K562 (cell line): ENCODE data around the gene SPACA9. TPM values are rescaled to one million over a fixed set of nuclear protein-coding genes. Genes with fewer than 3 reads are reported as not detected.

ENCODE experiments used
- ATAC-seq: fragments of 200-7000 bp; cut with Tn5 transposase; 3 replicates; pipeline ENCODE4 v1.9.1; 2020; ENCODE audit warnings: moderate library complexity
- BruUV-seq: library from RNA; stranded (reverse); fragments of 400-500 nt; replicated peaks from 2 replicates; lab custom pipeline; 2021; lab: Mats Ljungman, UMichigan
- CTCF ChIA-PET: fragments of 300-600 bp; formaldehyde crosslinking; extraction: SDS; loops from one replicate; lab custom pipeline; 2021; ENCODE audit warnings: low intra/inter-chr PET ratio; lab: Yijun Ruan, JAX
- POLR2A ChIA-PET: fragments of 300-600, 350-650 bp; sonication (Branson Sonifier 250); formaldehyde crosslinking; extraction: SDS; loops from one replicate; lab custom pipeline; 2021; ENCODE audit warnings: antibody characterized with exemption, inconsistent platforms; lab: Yijun Ruan, JAX
- DNase-seq, 4 experiments: peaks; one replicate each; pipeline versions ENCODE4 v3.0.0 to v3.0.0-alpha.2; 2011 to 2018; ENCODE audit warnings: low spot score in 3 of 4, mixed read lengths in 3 of 4; ENCODE audit errors: extremely low read depth in 1 of 4
- FAIRE-seq: peaks from 2 replicates; lab custom pipeline; 2011; peaks lifted over from hg19 to GRCh38; lab: Jason Lieb, UNC
- H2AFZ ChIP-seq: 2 replicates; pipeline ENCODE4 v1.6.0; 2011; ENCODE audit warnings: low read depth, low read length, control low read depth, inconsistent platforms
- H3K27ac ChIP-seq: fragments of 200-600 bp; 3 replicates; pipeline ENCODE4 v1.8.0; 2011; ENCODE audit warnings: low read depth, mild to moderate bottlenecking, control low read depth, inconsistent platforms, low read length, moderate library complexity, mixed read lengths; ENCODE audit errors: extremely low read depth
- H3K27me3 ChIP-seq, 2 experiments: fragments of 300-600 bp in 1 of 2; 2 replicates in 1 of 2; 3 replicates in 1 of 2; pipeline versions ENCODE4 v1.6.0 to v1.8.0; 2011; ENCODE audit warnings: inconsistent platforms in 2 of 2, low read length in 2 of 2, mild to moderate bottlenecking in 1 of 2, mixed read lengths in 1 of 2, moderate library complexity in 1 of 2; ENCODE audit not compliant: control insufficient read depth in 2 of 2, insufficient read depth in 2 of 2
- H3K36me3 ChIP-seq: fragments of 300-600 bp; 3 replicates; pipeline ENCODE4 v1.8.0; 2011; ENCODE audit warnings: mild to moderate bottlenecking, low read length, inconsistent platforms; ENCODE audit not compliant: control insufficient read depth, insufficient read depth
- H3K4me1 ChIP-seq, 2 experiments: fragments of 200-600 bp in 1 of 2; replicated peaks in 1 of 2; 2 replicates in 1 of 2; 3 replicates in 1 of 2; pipeline versions ENCODE4 v1.5.1 to v1.8.0; 2011; ENCODE audit warnings: inconsistent platforms in 2 of 2, low read length in 2 of 2, mild to moderate bottlenecking in 1 of 2, mixed read lengths in 1 of 2, moderate library complexity in 1 of 2; ENCODE audit not compliant: control insufficient read depth in 2 of 2, insufficient read depth in 2 of 2
- H3K4me2 ChIP-seq: 2 replicates; pipeline ENCODE4 v1.6.1; 2011; ENCODE audit warnings: low read length, control low read depth, inconsistent platforms, mixed read lengths; ENCODE audit not compliant: insufficient read depth
- H3K4me3 ChIP-seq: fragments of 200-600 bp; sonication (generic), shearing (Covaris generic); 2 replicates; pipeline ENCODE4 v1.5.1; 2016; ENCODE audit warnings: control low read depth, inconsistent platforms
- H3K79me2 ChIP-seq: fragments of 200-600 bp; 3 replicates; pipeline ENCODE4 v1.8.0; 2011; ENCODE audit warnings: low read length, inconsistent platforms; ENCODE audit not compliant: control insufficient read depth, insufficient read depth
- H3K9ac ChIP-seq, 2 experiments: 2 replicates each; pipeline versions ENCODE4 v1.6.0 to v1.6.1; 2011; ENCODE audit warnings: low read depth in 2 of 2, low read length in 2 of 2, control low read depth in 1 of 2, inconsistent platforms in 1 of 2, mild to moderate bottlenecking in 1 of 2, mixed read lengths in 1 of 2; ENCODE audit not compliant: insufficient read depth in 1 of 2
- H3K9me1 ChIP-seq: one replicate; pipeline ENCODE4 v1.6.0; 2011; ENCODE audit warnings: inconsistent platforms, mild to moderate bottlenecking, low read length, moderate library complexity; ENCODE audit not compliant: control insufficient read depth, insufficient read depth
- H3K9me3 ChIP-seq: replicated peaks from 2 replicates; pipeline ENCODE4 v1.5.1; 2011; ENCODE audit warnings: low read depth, low read length, inconsistent platforms; ENCODE audit not compliant: control insufficient read depth, insufficient read depth
- H4K20me1 ChIP-seq: replicated peaks from 2 replicates; pipeline ENCODE4 v1.6.1; 2011; ENCODE audit warnings: low read length, inconsistent platforms, mixed read lengths; ENCODE audit not compliant: control insufficient read depth, insufficient read depth
- BRF1 ChIP-seq: IDR thresholded peaks from 3 replicates; pipeline ENCODE4 v1.6.1; 2011; ENCODE audit warnings: borderline replicate concordance, mild to moderate bottlenecking; ENCODE audit not compliant: insufficient read length; ENCODE audit errors: extremely low read depth
- FIP1L1 ChIP-seq: fragments of 200-400 bp; formaldehyde crosslinking; IDR thresholded peaks from 2 replicates; pipeline ENCODE4 v1.6.1; 2018; ENCODE audit warnings: mild to moderate bottlenecking, low read depth, low read length; ENCODE audit not compliant: poor library complexity, severe bottlenecking
- KAT2B ChIP-seq: IDR thresholded peaks from one replicate; pipeline ENCODE4 v1.6.1; 2012; ENCODE audit warnings: low read depth, mild to moderate bottlenecking, control low read depth, inconsistent platforms, low read length, moderate library complexity
- L3MBTL2 ChIP-seq: fragments of 450-650 bp; IDR thresholded peaks from 2 replicates; pipeline ENCODE4 v1.6.1; 2016; ENCODE audit warnings: mild to moderate bottlenecking, moderate library complexity
- NR2F6 ChIP-seq: fragments of 450-650 bp; formaldehyde crosslinking; IDR thresholded peaks from 2 replicates; pipeline ENCODE4 v1.4.0; 2020; ENCODE audit warnings: mild to moderate bottlenecking
- ZNF121 ChIP-seq: sonication (generic); formaldehyde crosslinking; conservative IDR thresholded peaks from 2 replicates; pipeline ENCODE4 v1.8.0; 2022; ENCODE audit warnings: missing genetic modification reagents
- WGBS: fragments of 100-300 bp; shearing (Covaris generic); methylation state at CpG from one replicate; pipeline ENCODE4 v1.1.6; 2016; ENCODE audit warnings: low coverage, mixed read lengths; ENCODE audit not compliant: insufficient coverage; ENCODE audit errors: missing lambda C conversion rate; 5-methylcytosine and 5-hydroxymethylcytosine counted together
- in situ Hi-C: fragments of 300-500 bp; cut with MboI; formaldehyde crosslinking; loops from 4 replicates; pipeline ENCODE4 v1.15.0; 2018; ENCODE audit warnings: inconsistent platforms, mixed read lengths
- intact Hi-C: fragments of 100-400 bp; cut with micrococcal nuclease; formaldehyde crosslinking; loops from 2 replicates; pipeline ENCODE4 v1.14.2; 2022
- polyA plus RNA-seq, 8 experiments: library from polyadenylated mRNA; depleted of rRNA in 4 of 8; stranded (reverse) in 5 of 8; unstranded in 3 of 8; fragments of >200 nt; fragmentation: Nextera tagmentation in 2 of 8; fragmentation: Illumina TruSeq in 1 of 8; extraction: Ambion mirVana in 2 of 8; extraction: Trizol in 1 of 8; gene quantifications; 2 replicates each; pipeline versions ENCODE4 v1.2.1 to v1.2.3, GENCODE V29; 2011 to 2014; ENCODE audit warnings: inconsistent platforms in 1 of 8, missing spikeins in 1 of 8
- total RNA-seq, 7 experiments: library from RNA; depleted of rRNA in 6 of 7; stranded (reverse); fragments of >200 nt in 6 of 7; fragmentation: Illumina TruSeq in 2 of 7; extraction: Trizol in 2 of 7; gene quantifications; 2 replicates each; pipeline versions ENCODE4 v1.2.1 to v1.2.3, GENCODE V29; 2011 to 2021; ENCODE audit warnings: low replicate concordance in 1 of 7
- TF ChIP-seq, protein P1 (sequence below): IDR thresholded peaks from 2 replicates; pipeline ENCODE4 v1.6.1; 2016; ENCODE audit warnings: missing genetic modification characterization, missing compliant biosample characterization

SPACA9 gene
- total and polyA plus RNA-seq, 9 of the 15 experiments (the other 6 are each of a cell fraction or from before 2014, with no cell fraction given): 0.06 to 0.51 (median 0.36) TPM

DNA sequence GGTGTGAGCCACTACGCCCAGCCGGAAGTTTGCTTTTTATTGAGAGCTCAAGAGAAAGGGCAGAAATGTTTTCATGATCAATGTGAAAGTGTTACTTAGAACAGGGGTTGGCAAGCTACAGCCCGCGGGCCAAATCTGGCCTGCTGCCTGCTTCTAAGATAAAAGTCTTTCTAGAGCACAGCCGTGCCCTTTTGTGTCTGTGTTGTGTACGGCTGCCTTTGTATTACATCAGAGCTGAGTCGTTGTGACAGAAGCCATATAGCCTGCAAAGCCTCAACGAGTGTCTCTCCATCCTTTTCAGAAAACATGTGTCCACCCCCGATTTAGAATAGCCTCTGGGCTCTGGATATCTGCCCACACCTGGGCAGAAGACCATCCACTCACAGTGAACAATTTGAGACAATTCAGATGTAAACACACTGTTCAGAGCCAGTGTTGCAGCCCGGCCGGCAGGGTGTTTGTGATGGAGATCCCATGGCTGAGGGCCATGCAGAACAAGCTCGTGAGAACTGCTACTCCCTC, 29.5 kb upstream of the SPACA9 start:
- TF ChIP-seq L3MBTL2 (0 out of 2 replicates have a peak, but pooled peaks have one; percentile 9), KAT2B (no peak)
- Histone ChIP-seq H3K4me3 (no peak overlapping the region), H3K36me3 (no peaks in the 10 kb centered on the region), H2AFZ (peak overlapping the region; percentile 67), H3K4me1 (no peaks in the 10 kb centered on the region; a peak in 1 of 5 replicates), H3K27ac (no peak overlapping the region), H3K4me2 (peak overlapping the region; percentile 29), H3K9me1 (no peaks in the 10 kb centered on the region), H3K9me3 (no peaks in the 10 kb centered on the region), H3K27me3 (peaks cover 20 to 46% of the 10 kb centered on the region in 2 experiments), H3K9ac (no peak overlapping the region), H4K20me1 (no peaks in the 10 kb centered on the region), H3K79me2 (no peaks in the 10 kb centered on the region)
- DNase-seq: no peak
- intact Hi-C loops (no loop called here), in situ Hi-C loops (no loop called here)
- BruUV-seq: no TSS peak
- POLR2A ChIA-PET: interaction anchor here (0.6 to 1.9 kb wide), 7 partner anchors 10 to 1141 kb away, joined by 3 to 8 read pairs (median 3); no protein-coding TSS in a partner anchor
- no peak for FAIRE-seq
- peak; percentile 45; the same call in 2 of the 3 replicates for ATAC-seq
- WGBS: 19% methylated on average over 12 of the region's 12 CpGs
- CTCF ChIA-PET: no interaction called here

GRCh38 chr9:132853482-132853881, 25.2 kb upstream of the SPACA9 start:
- H3K9me1 ChIP-seq: no peaks in the 10 kb centered on the region
- no peaks in the 10 kb centered on the region for H3K9me3 ChIP-seq
- CTCF ChIA-PET: no interaction called here
- intact Hi-C loops: no loop called here
- 0 out of 2 replicates have a peak, but pooled peaks cover 3% of the 10 kb centered on the region for H4K20me1 ChIP-seq
- FAIRE-seq: no peak
- H2AFZ ChIP-seq: no peak overlapping the region
- POLR2A ChIA-PET: interaction anchor here (0.6 kb wide), 1 partner anchor 213 kb away, joined by 4 read pairs; no protein-coding TSS in a partner anchor
- H3K4me2 ChIP-seq: no peak overlapping the region
- H3K79me2 ChIP-seq: no peaks in the 10 kb centered on the region
- H3K27ac ChIP-seq: no peak overlapping the region
- TF ChIP-seq FIP1L1 (no peak), BRF1 (no peak), NR2F6 (CRISPR knock-in tag) (no peak), ZNF121 (CRISPR knock-in tag) (peak; percentile 54)
- TF ChIP-seq, protein P1, sequence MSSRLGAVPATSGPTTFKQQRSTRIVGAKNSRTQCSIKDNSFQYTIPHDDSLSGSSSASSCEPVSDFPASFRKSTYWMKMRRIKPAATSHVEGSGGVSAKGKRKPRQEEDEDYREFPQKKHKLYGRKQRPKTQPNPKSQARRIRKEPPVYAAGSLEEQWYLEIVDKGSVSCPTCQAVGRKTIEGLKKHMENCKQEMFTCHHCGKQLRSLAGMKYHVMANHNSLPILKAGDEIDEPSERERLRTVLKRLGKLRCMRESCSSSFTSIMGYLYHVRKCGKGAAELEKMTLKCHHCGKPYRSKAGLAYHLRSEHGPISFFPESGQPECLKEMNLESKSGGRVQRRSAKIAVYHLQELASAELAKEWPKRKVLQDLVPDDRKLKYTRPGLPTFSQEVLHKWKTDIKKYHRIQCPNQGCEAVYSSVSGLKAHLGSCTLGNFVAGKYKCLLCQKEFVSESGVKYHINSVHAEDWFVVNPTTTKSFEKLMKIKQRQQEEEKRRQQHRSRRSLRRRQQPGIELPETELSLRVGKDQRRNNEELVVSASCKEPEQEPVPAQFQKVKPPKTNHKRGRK (tag): no peak
- TF ChIP-seq, all 486 proteins: peak for 1
- 3% methylated on average over 3 of the region's 4 CpGs for WGBS
- peaks cover 51 to 62% of the 10 kb centered on the region in 2 experiments for H3K27me3 ChIP-seq
- no peak for DNase-seq
- in situ Hi-C loops: no loop called here
- no TSS peak for BruUV-seq
- no peak for ATAC-seq
- H3K9ac ChIP-seq: no peak overlapping the region
- H3K36me3 ChIP-seq: no peaks in the 10 kb centered on the region
- peaks cover 0 to 8% of the 10 kb centered on the region in 2 experiments; a peak in 1 of 5 replicates for H3K4me1 ChIP-seq
- no peak overlapping the region for H3K4me3 ChIP-seq
